GM19438 (cell line): ENCODE results near the gene SFTA2.
"Not testable (repeated sequence)": the region's sequence is repeated elsewhere in the genome, so short reads cannot be mapped to it uniquely, and the experiment has no call there.

ENCODE experiments used
- ATAC-seq: cut with Tn5 transposase; IDR thresholded peaks from one replicate; pipeline ENCODE4 v1.9.1; 2021; ENCODE audit warnings: low read depth; ENCODE audit not compliant: unreplicated experiment

SFTA2 gene

DNA sequence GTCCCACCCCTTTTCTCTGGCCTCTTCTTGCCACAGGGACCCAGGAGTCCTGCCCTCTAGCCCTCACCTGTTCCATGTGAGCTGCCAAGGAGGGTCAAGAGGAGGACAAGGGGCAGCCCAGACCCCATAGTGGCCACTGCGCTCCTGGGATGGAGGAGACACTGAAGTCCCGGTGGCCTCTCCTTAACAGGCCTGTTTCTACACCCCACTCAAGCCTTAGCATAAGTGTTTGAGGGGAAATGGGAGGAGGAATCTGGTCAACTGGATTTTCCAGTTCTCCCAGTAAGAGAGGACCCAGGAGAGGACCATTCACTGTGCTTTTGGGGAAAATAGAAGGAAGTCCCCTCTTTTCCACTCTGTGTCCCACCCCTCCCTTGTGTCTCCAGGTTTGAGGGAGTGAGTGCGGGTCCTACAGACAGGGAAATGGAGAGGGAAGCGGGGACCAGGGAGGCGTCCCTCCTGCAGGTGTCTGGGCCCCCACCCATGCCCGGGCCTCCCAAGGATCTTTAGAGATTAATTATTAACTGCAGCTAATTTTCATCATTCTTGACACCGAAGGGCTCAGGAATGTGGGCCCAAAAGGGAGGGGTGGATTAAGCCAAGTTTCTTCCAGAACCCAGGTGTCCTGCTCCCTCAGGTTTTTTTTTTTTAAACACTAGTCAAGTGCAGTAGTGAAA lies at the start of gene SFTA2:
SFTA2 (minus strand) TSS at position 202 of the 677 bp plus-strand sequence; CDS start at position 128, 74 bp downstream.
- ATAC-seq, result no peak

DNA sequence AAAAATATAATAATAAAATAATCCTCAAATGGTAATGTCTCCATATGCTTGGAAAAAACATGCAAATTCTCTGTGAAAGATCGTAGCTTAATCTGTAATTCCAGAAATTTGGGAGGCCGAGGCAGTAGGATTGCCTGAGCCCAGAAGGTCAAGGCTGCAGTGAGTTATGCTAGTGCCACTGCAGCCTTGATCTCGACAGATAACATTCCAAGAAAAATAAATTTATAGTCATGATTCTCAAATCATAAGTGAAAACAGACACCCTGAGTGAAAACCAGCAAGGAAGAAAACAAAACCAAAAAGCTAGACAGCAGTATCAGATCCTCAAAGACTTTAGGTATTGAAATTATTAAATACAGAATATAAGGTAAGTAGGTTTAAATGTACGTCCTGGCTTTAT lies 47.7 kb upstream of the SFTA2 start:
- no peak for ATAC-seq

DNA sequence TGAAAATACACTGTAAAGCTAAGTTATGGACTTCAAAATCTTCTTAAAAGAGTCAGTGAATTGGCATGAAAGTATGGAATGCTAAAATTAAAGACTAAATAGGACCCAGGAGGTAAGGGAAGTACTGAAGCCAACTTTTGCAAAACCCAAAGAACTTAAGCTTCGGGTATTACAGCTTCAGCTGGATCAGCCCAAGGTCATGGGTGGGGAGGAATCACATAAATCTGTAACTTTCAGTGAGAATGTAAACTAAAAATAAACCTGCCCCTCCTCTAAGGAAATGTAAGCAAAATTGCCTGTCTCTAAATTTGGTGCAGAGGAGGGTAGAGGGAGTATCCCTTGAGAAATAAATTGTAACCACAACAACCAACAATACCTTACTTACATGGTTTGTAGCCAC lies 47.2 kb upstream of the SFTA2 start:
- ATAC-seq, result no peak

DNA sequence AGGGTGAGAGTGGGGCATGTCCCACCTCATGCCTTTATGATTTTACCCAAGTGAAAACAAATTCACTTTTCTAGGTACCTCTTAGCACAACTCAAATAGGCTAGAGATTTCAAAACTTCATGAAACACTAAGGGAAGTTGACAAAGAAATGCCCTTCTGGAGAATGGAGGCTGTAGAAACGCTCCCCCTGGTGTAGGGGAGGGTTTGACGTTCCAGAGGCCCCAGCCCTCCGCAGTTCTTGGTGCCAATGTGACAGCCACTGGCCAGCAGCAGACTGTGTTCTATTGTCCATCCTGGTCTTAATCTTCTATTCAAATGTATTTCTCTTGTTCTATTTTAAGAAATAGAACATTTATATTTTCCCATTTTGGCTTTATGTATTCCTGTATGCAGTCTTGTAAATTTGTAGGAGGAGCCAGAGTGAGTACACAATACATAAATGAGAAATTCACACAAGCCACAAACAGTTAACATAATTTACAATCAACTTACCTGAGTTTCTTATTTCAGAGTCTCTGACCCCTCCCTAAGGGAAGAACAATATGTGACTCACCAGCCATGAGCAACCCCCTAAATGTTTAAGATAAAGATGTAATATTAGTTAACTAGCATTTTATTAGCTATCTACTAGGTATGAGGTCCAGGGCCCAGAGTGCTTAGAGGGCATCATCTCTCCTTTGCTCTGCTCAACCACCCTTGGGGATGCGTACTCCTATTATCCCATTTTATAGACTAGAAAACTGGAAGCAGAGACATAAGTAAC lies 42.7 kb upstream of the SFTA2 start:
- no peak for ATAC-seq

DNA sequence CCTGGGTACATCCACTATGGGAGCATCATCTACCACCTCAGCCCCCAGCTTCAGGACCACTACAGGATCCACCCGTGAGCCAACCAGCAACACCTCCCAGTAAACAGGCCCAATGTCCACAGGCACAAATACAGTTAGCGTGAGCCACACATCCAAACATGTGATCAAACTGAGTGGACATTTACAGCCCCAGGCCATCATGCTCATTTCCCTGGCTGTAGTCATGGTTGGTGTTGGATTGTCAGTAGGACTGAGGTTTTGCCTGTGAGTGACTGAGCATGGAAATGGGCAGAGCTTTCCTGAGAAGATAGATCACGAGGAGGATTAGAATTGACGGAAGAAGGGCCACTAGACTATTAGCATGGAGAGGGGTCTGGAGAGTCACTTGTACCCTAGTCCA lies 40.8 kb upstream of the SFTA2 start:
- ATAC-seq, result no peak

DNA sequence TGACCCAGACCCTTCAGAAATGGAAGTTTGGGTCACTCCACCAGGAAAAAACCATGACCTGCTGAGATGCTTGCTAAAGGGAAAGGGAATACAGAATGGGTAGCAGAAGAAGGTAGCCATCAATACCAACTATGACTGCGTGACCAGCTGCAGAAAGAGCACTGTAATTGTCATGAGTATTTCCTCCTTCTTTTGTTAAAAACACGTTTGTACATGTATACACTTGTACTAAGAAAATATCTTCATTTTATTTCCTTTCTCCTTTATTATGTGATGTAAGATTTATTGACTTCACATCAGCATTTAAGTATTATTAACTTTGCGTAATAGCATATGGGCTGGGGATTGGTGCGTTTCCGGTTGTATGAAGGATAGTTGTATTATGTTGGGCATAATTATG lies 39.0 kb upstream of the SFTA2 start:
- ATAC-seq, result no peak

DNA sequence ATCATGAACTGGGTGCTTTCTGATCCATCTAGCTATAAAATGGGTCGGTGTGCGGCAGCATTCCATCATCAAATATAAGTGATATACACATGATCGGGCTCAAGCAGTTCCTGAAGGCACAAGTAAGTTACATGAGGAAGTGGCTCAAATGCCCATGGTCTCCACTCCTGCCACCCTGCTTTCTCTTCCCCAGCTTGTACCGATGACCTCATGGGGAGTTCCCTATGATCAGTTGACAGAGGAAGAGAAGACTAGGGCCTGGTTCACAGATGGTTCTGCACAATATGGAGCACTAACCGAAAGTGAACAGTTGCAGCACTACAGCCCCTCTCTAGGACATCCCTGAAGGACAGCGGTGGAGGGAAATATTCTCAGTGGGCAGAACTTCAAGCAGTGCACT lies 37.2 kb upstream of the SFTA2 start:
- not testable (repeated sequence) for ATAC-seq

DNA sequence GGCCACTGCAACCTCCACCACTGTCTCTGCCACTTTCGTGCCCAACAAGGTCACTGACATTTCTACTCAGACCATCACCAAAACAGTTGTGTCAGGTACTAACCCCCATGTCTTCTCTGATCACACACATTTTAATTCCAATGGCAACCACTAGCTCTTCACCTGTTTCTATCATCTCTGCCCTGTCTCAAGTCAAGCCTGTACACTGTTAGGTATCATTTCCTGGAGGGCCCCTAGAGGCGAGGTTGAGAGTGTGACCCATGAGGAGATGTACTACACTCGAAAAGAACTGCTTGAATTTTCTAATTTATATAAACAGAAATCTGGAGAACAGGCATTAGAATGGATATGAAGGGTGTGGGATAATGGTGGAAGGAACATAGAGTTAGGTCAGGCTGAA lies 34.2 kb upstream of the SFTA2 start:
- ATAC-seq, result no peak

DNA sequence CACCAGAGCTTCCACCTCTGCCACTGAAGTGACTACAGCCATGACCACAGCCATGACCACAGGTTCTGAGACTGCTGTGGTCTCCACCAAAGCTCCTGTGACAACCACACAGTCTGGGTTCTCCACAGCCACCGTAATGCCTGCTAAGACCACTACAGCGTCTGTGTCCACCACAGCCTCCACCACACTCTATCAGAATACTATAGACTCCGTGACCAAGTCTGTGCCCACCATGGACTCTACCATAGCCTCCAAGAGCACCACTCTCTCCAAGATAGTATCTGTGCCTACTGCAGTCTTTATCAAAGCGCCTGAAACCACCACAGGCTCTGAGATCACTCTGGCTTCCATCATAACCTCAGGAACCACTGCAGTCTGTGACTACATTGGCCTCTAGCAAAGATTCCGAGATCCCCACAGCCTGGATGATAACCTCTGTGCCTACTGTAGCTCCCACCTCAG lies 33.2 kb upstream of the SFTA2 start:
- no peak for ATAC-seq

DNA sequence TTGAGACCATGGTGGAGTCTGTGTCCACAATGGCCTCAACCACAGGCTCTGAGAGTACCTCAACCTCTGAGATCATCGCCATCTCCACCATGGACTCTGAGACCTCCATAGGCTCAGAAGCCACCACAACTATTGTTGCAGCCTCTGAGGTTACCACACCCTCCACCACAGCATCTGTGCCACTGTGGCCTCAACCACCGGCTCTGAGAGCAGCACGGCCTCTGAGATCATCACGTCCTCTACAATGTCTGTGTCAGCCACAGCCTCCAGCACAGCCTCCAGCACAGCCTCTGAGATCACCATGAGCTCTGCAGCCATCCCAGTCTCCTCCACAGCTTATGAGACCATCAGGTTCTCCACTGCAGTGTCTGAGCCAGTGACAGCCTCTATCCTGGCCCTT lies 32.1 kb upstream of the SFTA2 start:
- no peak for ATAC-seq

DNA sequence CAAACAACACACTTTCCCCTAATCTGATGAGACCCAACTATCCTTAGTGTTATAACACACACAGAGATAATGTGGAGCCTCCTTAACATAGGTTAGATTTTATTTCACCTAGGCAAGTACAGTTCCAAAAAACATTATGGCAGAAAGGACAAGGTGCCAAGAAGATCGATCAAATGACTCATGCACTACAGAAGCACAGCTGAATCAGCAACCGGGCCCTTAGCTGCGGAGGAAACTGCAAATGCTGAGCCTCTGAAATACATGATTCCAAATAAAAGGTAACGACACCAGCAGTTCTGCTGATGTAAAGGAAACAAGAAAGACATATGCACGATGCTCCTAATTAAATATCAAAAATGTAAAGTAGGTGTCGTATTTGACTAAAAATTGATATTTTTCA lies 31.7 kb upstream of the SFTA2 start:
- no peak for ATAC-seq

DNA sequence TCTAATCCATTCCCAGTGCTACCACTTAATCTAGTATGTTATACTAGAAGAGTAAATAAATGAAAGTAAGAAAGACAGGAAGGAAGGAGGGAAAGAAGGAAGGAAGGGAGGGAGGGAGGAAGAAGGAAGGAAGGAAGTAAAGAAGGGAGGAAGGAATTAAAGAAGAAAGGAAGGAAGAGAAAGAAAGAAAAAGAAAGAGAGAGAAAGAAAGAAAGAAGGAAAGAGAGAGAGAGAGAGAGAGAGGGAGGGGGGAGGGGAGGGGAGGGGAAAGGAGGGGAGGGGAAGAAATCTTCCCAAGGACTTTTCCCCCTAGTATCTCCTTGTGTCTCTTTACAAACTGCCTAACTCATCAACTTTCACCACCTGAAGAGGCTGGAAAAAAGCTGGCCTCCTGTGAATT lies 30.7 kb upstream of the SFTA2 start:
- ATAC-seq, result no peak

DNA sequence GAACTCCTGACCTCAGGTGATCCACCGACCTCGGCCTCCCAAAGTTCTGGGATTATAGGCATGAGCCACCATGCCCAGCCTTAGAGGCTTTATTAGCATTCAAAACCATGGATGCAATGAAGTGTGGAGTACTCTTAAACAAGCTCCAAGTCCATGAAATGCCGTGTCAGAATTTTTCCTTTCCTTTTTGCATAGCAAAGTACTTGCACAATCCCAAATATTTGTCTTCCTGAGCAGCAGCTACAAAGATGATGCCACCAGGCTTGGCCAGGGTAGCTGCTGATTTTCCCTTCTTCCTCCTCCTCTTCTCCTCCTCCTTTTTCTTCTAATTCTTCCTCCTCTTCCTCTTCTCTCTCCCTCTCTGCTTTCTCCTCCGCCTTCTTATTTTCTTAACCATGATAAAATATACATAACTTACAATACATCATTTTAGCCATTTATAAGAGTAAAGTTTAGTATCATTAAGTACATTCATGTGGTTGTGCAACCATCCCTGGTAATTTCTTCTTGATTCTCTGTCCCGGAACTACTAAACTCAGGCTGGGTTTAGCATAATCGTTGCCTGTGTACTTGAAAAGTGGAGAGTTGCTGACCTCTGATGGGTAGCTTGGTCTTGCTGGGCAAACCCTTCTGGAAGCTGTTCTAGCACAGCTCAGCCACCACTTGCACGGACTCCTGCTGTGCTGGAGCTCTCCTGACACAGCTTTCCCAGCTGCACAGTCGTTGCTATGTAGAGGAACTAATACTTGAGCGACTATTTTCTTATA lies 29.1 kb upstream of the SFTA2 start:
- no peak for ATAC-seq

DNA sequence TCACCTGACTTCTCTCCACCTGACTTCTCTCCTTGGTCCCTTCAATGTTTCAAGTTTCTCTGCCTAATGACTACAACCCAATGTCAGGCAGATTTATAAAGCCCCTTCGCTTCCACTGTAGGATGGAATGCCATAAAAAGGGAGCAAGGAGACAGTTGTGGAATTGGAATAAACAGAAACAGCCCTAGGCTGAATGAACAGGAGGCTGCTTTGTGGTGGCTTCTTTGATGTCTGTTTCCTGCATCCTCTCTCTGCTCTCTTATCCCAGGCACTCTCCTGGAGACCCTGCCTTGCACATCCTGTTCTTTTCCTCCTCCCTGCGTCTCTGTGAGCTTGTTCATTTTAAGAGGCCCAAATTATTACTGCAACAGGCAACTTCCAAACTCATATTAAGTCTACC lies 25.7 kb upstream of the SFTA2 start:
- ATAC-seq, result no peak

DNA sequence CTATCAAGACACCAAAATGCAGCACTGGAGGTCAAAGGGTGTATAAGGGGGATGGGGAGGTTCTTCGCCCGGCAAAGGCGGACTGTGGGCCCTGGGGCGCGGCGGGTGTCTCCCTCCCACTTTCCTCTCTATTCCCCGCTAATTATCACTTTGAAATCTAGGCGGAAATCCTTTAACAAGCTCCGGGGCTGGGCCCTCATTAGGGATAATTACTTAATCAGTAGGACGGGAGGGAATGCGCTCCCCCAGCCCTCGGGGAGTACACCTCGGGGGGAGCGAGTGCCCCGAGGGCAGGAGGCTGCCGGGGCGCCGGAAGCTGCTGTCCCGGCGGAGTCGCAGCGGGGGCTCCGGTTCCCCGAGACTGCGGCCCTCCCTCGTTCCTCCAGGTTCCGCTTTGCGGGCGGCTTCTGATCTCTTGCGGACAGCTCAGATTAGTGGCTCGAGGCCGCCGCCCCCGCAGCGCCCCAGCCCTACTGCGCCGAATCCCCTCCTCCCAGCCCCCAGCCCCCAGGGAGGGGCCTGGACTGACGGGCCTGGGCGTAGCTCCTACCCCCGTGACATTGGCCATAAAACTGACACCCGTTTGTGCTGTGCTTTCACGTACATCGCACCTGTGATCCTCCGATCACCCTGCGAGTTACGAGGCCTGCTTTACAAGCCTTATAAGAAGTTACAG lies 23.5 kb upstream of the SFTA2 start:
- ATAC-seq, result no peak

DNA sequence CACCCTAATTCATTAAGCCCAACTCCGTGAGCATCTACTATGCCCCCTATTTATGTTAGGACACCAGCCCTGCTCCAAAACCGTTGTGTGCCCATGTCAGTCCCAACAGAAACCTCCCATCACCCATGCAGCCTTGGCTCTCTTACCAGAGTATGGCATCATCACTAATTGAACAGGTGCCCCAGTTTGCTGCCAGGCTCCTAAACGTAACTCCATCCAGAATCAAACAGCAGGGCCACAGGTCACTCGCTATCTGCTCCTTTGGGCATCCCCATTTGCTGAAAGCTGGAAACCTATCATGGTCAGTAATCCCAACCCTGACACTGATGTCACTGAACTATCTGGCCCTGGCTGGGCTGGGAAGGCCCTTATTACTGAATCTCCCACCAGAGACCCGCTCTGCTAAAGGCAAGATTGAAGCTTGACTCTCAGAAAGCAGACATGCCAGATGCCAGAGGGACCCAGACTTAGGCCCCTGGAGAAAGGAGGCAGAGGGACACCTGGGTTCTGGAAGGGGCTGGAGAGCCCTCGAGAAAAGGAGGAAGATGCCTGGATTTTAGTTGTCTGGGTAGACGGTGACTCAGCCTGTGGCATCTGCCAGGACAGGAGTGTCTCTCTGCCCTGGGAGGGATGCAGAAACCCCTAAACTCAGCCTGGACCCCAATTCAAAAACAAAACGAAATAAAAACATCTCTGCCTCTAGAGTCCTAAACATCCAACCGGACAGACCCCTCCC lies 22.8 kb upstream of the SFTA2 start:
- no peak for ATAC-seq

DNA sequence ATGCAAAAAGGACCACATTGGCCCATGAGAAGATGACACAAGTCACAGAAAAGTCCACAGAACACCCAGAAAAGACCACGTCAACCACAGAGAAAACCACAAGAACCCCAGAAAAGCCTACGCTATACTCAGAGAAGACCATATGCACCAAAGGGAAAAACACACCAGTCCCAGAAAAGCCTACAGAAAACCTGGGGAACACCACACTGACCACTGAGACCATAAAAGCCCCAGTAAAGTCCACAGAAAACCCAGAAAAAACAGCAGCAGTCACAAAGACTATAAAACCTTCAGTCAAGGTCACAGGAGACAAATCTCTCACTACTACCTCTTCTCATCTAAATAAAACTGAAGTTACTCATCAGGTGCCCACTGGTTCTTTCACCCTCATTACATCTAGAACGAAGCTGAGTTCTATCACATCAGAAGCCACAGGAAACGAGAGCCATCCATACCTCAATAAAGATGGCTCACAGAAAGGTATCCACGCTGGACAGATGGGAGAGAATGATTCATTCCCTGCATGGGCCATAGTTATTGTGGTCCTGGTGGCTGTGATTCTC lies 20.0 kb upstream of the SFTA2 start:
- no peak for ATAC-seq

DNA sequence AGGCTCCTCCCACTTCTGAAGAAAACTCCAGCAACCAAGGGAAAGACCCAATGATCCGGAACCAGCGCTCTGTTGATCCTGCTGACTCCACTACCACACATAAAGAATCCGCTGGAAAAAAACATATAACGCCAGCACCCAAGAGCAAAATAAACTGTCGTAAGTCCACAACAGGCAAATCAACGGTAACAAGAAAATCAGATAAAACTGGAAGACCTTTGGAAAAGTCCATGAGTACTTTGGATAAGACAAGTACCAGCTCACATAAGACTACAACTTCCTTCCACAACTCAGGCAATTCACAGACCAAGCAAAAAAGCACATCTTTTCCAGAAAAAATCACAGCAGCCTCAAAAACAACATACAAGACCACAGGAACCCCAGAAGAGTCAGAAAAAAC lies 16.8 kb upstream of the SFTA2 start:
- ATAC-seq, result no peak

DNA sequence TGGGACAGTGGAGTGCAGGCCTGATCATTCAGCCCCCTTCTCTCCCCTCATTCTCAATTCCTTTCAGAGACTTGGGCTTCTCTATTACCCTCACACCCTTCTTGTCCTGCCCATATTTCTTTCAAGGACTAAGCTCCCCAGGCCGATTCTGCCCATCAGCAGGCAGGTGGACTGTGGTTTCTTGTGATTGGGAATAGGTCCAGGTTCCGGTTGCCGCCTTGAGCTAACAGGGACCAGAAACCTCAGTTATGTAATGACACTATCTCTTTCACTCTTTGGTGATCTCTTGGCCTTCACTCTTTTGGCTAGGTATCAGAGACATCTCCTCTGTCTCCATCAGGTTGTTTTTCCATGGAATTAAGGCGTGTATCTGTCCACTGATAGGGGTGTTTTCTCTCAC lies 15.3 kb upstream of the SFTA2 start:
- ATAC-seq, result no peak

DNA sequence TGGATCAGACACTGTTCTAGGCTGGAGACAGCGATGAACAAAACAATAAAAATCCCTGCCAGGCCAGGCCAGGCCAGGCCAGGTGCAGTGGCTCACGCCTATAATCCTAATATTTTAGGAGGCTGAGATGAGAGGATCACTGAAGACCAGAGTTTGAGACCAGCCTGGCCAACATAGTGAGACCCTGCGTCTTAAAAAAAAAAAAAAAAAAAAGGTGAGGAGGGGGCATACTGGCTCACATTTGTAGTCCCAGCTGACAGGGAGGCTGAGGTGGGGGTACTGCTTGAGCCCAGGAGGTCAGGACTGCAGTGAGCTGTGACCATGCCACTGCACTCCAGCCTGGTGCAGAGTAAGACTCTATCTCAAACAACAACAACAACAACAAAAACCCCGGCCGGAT lies 13.3 kb upstream of the SFTA2 start:
- ATAC-seq, result no peak
